WTC11 (cell line): Measurements from ENCODE around the gene MAN1A2. TPM values are rescaled to one million over a fixed set of nuclear protein-coding genes. Genes with fewer than 3 reads are reported as not detected.
A peak's percentile ranks its signal among the peaks of the same experiment; 100 is the strongest.

Experiments
- ATAC-seq: fragments of 200-7000 bp; cut with Tn5 transposase; 2 replicates; pipeline ENCODE4 v1.10.0; 2021; ENCODE audit warnings: mild to moderate bottlenecking, moderate library complexity
- CTCF ChIA-PET: fragments of 300-600 bp; sonication (Branson Sonifier 250); formaldehyde crosslinking; loops from one replicate; lab custom pipeline; 2021; ENCODE audit warnings: antibody characterized with exemption; lab: Charles Lee
- POLR2A ChIA-PET: fragments of 350-600 bp; sonication (Branson Sonifier 250); formaldehyde crosslinking; loops from one replicate; lab custom pipeline; 2021; ENCODE audit warnings: antibody characterized with exemption; lab: Charles Lee
- DNase-seq: peaks from one replicate; pipeline ENCODE4 v3.0.0; 2021; ENCODE audit warnings: low spot score
- H3K27ac Mint-ChIP-seq: 2 replicates; pipeline ENCODE4 v1.8.0; 2021; ENCODE audit warnings: mixed read lengths
- H3K27me3 Mint-ChIP-seq: 2 replicates; pipeline ENCODE4 v1.8.0; 2021; ENCODE audit warnings: low read depth, mild to moderate bottlenecking, moderate library complexity, mixed read lengths
- H3K36me3 Mint-ChIP-seq: 2 replicates; pipeline ENCODE4 v1.8.0; 2021; ENCODE audit warnings: mixed read lengths
- H3K4me1 Mint-ChIP-seq: 2 replicates; pipeline ENCODE4 v1.8.0; 2022; ENCODE audit warnings: mixed read lengths
- H3K4me3 Mint-ChIP-seq: 2 replicates; pipeline ENCODE4 v1.8.0; 2021; ENCODE audit warnings: mild to moderate bottlenecking, moderate library complexity, mixed read lengths
- H3K9me3 Mint-ChIP-seq: 2 replicates; pipeline ENCODE4 v1.8.0; 2021; ENCODE audit warnings: mixed read lengths
- ARID4B ChIP-seq: sonication (generic); formaldehyde crosslinking; IDR thresholded peaks from 2 replicates; pipeline ENCODE4 v1.8.0; 2023; ENCODE audit warnings: missing genetic modification reagents, mild to moderate bottlenecking, borderline replicate concordance
- IRF1 ChIP-seq: sonication (generic); formaldehyde crosslinking; IDR thresholded peaks from 2 replicates; pipeline ENCODE4 v1.8.0; 2023; ENCODE audit warnings: missing genetic modification reagents
- JAZF1 ChIP-seq: fragments of 250-450 bp; sonication (Bioruptor Pico); IDR thresholded peaks from 2 replicates; pipeline ENCODE4 v1.9.0; 2021; ENCODE audit warnings: moderate library complexity, mild to moderate bottlenecking, inconsistent platforms
- JUN ChIP-seq: sonication (generic); formaldehyde crosslinking; IDR thresholded peaks from 2 replicates; pipeline ENCODE4 v1.8.0; 2023; ENCODE audit warnings: mild to moderate bottlenecking, missing genetic modification reagents
- KAT7 ChIP-seq: sonication (generic); formaldehyde crosslinking; IDR thresholded peaks from 2 replicates; pipeline ENCODE4 v1.8.1; 2023; ENCODE audit warnings: missing genetic modification reagents, mild to moderate bottlenecking, borderline replicate concordance
- NR1H2 ChIP-seq: sonication (generic); formaldehyde crosslinking; IDR thresholded peaks from 2 replicates; pipeline ENCODE4 v1.9.0; 2021; ENCODE audit warnings: mild to moderate bottlenecking, moderate library complexity, missing genetic modification reagents
- OVOL2 ChIP-seq: fragments of 250-450 bp; sonication (Bioruptor Pico); IDR thresholded peaks from 2 replicates; pipeline ENCODE4 v1.9.0; 2021; ENCODE audit warnings: mild to moderate bottlenecking, borderline replicate concordance
- RELA ChIP-seq: sonication (generic); formaldehyde crosslinking; IDR thresholded peaks from 2 replicates; pipeline ENCODE4 v1.8.1; 2022; ENCODE audit warnings: missing genetic modification reagents, mild to moderate bottlenecking, borderline replicate concordance
- TCF7 ChIP-seq: sonication (generic); formaldehyde crosslinking; IDR thresholded peaks from 2 replicates; pipeline ENCODE4 v1.8.0; 2022; ENCODE audit warnings: mild to moderate bottlenecking, low read depth, missing genetic modification reagents, moderate library complexity
- ZBTB21 ChIP-seq: sonication (generic); formaldehyde crosslinking; IDR thresholded peaks from 2 replicates; pipeline ENCODE4 v1.8.1; 2023; ENCODE audit warnings: mild to moderate bottlenecking, missing genetic modification reagents, borderline replicate concordance
- ZNF121 ChIP-seq: sonication (generic); formaldehyde crosslinking; IDR thresholded peaks from 2 replicates; pipeline ENCODE4 v1.8.0; 2023; ENCODE audit warnings: missing genetic modification reagents
- ZNF263 ChIP-seq: sonication (generic); formaldehyde crosslinking; IDR thresholded peaks from 2 replicates; pipeline ENCODE4 v1.8.1; 2022; ENCODE audit warnings: low read depth, mild to moderate bottlenecking, moderate library complexity, missing genetic modification reagents
- ZNF532 ChIP-seq: fragments of 250-450 bp; sonication (Bioruptor Pico); IDR thresholded peaks from 2 replicates; pipeline ENCODE4 v1.9.0; 2021; ENCODE audit warnings: mild to moderate bottlenecking, borderline replicate concordance
- total RNA-seq: library from RNA; stranded (reverse); gene quantifications from 3 replicates; pipeline ENCODE4 v1.2.3, GENCODE V29; 2021
- TF ChIP-seq, protein P1 (sequence below): sonication (generic); formaldehyde crosslinking; conservative IDR thresholded peaks from 2 replicates; pipeline ENCODE4 v1.8.1; 2022; ENCODE audit warnings: mild to moderate bottlenecking, missing genetic modification reagents
- TF ChIP-seq, protein P2 (sequence below): fragments of 250-450 bp; sonication (Bioruptor Pico); IDR thresholded peaks from 2 replicates; pipeline ENCODE4 v1.9.0; 2021; ENCODE audit warnings: moderate library complexity, mild to moderate bottlenecking, inconsistent platforms, borderline replicate concordance
- TF ChIP-seq, protein P3 (sequence below): fragments of 200-600 bp; IDR thresholded peaks from 2 replicates; pipeline ENCODE4 v1.8.0; 2022; ENCODE audit warnings: antibody characterized with exemption

MAN1A2 gene
- total RNA-seq, 1 experiment from 2014 or later = 16.0 TPM

DNA sequence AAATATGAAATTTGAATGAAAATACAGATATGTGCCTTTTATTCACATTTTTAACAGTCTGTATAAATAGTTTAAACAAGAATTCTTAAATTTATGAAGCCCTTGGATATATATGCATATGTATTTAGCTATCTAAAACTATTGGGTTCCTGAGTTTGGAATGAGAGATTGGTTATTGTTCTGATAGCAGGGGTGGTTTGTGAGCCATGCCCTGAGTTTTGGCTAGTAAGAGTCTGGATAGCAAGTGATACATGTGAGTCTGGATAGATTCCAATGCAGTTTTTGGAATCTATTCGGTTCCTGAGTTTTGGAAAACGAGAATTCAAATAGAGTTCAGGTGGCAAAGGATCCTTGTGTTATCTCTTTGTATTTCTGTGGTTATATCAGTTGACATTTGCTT lies 2.8 kb downstream of the MAN1A2 start:
- H3K9me3 Mint-ChIP-seq = no peaks in the 10 kb centered on the region; the same call in 1 of the 2 replicates
- ATAC-seq = no peak
- TF ChIP-seq JUN (CRISPR knock-in tag) = no peak
- no peak for TF ChIP-seq ZNF121 (CRISPR knock-in tag)
- no peak for TF ChIP-seq ZNF263
- no peak for TF ChIP-seq IRF1 (CRISPR knock-in tag)
- no peak for TF ChIP-seq RELA
- TF ChIP-seq TCF7 = no peak
- no peak for TF ChIP-seq KAT7 (CRISPR knock-in tag)
- no peak for TF ChIP-seq NR1H2 (CRISPR knock-in tag)
- no peak for TF ChIP-seq ZBTB21 (CRISPR knock-in tag)
- no peak for TF ChIP-seq ARID4B
- no peak for TF ChIP-seq ZNF532 (CRISPR knock-in tag)
- H3K27ac Mint-ChIP-seq = no peak overlapping the region
- CTCF ChIA-PET = no interaction called here
- POLR2A ChIA-PET = no interaction called here
- H3K36me3 Mint-ChIP-seq = no peaks in the 10 kb centered on the region
- H3K27me3 Mint-ChIP-seq = 0 out of 2 replicates have a peak, but pooled peaks cover 5% of the 10 kb centered on the region
- peaks cover 31% of the 10 kb centered on the region for H3K4me1 Mint-ChIP-seq
- peak overlapping the region; percentile 87 for H3K4me3 Mint-ChIP-seq
- DNase-seq = no peak

- POLR2A ChIA-PET = no interaction called here
- DNase-seq = no peak
- TF ChIP-seq, protein P1, sequence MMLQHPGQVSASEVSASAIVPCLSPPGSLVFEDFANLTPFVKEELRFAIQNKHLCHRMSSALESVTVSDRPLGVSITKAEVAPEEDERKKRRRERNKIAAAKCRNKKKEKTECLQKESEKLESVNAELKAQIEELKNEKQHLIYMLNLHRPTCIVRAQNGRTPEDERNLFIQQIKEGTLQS = no peak
- no peak for TF ChIP-seq JAZF1 (CRISPR knock-in tag)
- no peak for TF ChIP-seq OVOL2 (CRISPR knock-in tag)
- TF ChIP-seq, protein P2, sequence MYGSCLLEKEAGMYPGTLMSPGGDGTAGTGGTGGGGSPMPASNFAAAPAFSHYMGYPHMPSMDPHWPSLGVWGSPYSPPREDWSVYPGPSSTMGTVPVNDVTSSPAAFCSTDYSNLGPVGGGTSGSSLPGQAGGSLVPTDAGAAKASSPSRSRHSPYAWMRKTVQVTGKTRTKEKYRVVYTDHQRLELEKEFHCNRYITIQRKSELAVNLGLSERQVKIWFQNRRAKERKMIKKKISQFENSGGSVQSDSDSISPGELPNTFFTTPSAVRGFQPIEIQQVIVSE (CRISPR knock-in tag) = no peak
- TF ChIP-seq, protein P3, sequence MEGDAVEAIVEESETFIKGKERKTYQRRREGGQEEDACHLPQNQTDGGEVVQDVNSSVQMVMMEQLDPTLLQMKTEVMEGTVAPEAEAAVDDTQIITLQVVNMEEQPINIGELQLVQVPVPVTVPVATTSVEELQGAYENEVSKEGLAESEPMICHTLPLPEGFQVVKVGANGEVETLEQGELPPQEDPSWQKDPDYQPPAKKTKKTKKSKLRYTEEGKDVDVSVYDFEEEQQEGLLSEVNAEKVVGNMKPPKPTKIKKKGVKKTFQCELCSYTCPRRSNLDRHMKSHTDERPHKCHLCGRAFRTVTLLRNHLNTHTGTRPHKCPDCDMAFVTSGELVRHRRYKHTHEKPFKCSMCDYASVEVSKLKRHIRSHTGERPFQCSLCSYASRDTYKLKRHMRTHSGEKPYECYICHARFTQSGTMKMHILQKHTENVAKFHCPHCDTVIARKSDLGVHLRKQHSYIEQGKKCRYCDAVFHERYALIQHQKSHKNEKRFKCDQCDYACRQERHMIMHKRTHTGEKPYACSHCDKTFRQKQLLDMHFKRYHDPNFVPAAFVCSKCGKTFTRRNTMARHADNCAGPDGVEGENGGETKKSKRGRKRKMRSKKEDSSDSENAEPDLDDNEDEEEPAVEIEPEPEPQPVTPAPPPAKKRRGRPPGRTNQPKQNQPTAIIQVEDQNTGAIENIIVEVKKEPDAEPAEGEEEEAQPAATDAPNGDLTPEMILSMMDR = no peak
- no peak for TF ChIP-seq ARID4B
Observed at GRCh38 chr1:117370509-117370908, 3.3 kb downstream of the MAN1A2 start.

More at GRCh38 chr1:117370509-117370908, 3.3 kb downstream of the MAN1A2 start:
- H3K27ac Mint-ChIP-seq = no peak overlapping the region
- CTCF ChIA-PET = no interaction called here
- no peaks in the 10 kb centered on the region for H3K36me3 Mint-ChIP-seq
- H3K27me3 Mint-ChIP-seq = 0 out of 2 replicates have a peak, but pooled peaks cover 5% of the 10 kb centered on the region
- H3K9me3 Mint-ChIP-seq = no peaks in the 10 kb centered on the region; the same call in 1 of the 2 replicates
- peaks cover 29% of the 10 kb centered on the region for H3K4me1 Mint-ChIP-seq
- peak overlapping the region; percentile 87 for H3K4me3 Mint-ChIP-seq
- no peak for ATAC-seq
